ENCODE results near the gene COPS3. TPM values are rescaled to one million over a fixed set of nuclear protein-coding genes. Genes with fewer than 3 reads are reported as not detected.
A peak's percentile ranks its signal among the peaks of the same experiment; 100 is the strongest.

Gene COPS3
- total and polyA plus RNA-seq, 4 donors, result 32.5 to 40.3 (median 39.2) TPM

DNA sequence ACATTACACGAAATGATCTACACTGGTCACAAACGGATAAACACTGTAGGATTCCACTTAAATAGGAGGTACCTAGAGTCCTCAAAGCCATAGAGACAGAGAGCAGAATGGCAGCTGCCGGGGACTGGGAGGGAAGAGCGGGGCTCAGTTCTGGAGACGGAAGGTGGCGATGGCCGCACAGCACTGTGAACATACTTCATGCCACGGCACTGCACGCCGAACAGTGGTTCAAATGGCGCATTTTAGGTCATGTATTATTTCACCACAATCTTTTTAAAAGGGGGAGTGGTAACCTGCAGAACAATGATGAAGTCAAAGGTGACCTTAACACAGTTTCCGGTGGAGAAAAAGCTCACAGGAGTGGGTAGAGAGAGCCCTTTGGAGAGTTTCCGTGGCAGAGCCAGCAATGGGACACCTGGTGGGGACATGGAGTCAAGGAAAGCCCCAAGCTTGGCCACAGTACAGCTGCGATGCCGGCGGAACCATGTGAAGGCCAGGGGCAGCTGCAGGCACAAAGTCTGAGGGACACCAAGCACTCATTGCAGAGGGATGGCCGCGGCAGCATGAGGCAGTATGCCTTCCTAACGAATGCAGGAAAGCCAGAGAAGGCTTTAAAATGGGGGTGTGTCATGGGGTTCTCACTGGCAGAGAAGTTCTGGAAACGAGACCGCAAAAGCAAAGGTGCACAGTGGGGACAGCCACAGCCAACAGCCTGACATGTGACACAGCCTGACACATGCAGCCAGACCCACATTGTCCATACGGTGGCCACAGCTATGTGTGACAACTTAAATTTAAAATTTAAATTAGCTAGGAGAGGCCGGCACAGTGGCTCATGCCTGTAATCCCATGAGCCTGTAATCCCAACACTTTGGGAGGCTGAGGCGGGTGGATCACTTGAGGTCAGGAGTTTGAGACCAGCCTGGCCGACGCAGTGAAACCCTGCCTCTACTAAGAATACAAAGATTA lies 51.3 kb downstream of the COPS3 start:
- ATAC-seq (ENCODE audit: low FRiP score) (no peak), DNase-seq (peak in 1 of 2 donors; percentile 61)
- no peaks in the 10 kb centered on the region for H3K27me3 ChIP-seq (ENCODE audit: control insufficient read depth in 1 of 2, insufficient read depth in 2 of 2, low read length in 1 of 2)
- H3K36me3 ChIP-seq (ENCODE audit: control insufficient read depth in 1 of 2, insufficient read depth in 2 of 2, low read length in 1 of 2), result peaks cover 0 to 12% of the 10 kb centered on the region in 2 donors
- H3K4me3 ChIP-seq (ENCODE audit: low read length in 2 of 2), result no peak overlapping the region
- H3K9me3 ChIP-seq (ENCODE audit: control insufficient read depth, low read length), result no peaks in the 10 kb centered on the region
- 90 to 92% methylated on average over 26 of the region's 26 CpGs for WGBS, 2 donors
- H3K27ac ChIP-seq (ENCODE audit: low read depth in 1 of 2, low read length in 2 of 2), result no peak overlapping the region
- H3K4me1 ChIP-seq (ENCODE audit: control insufficient read depth in 1 of 2, insufficient read depth in 2 of 2, low read length in 2 of 2), result no peaks in the 10 kb centered on the region
- intact Hi-C loops (cut with DNase I), result loop anchor here in 1 of 2 donors (10.0 kb wide), 1 partner anchor 695 kb away; no protein-coding TSS in a partner anchor

DNA sequence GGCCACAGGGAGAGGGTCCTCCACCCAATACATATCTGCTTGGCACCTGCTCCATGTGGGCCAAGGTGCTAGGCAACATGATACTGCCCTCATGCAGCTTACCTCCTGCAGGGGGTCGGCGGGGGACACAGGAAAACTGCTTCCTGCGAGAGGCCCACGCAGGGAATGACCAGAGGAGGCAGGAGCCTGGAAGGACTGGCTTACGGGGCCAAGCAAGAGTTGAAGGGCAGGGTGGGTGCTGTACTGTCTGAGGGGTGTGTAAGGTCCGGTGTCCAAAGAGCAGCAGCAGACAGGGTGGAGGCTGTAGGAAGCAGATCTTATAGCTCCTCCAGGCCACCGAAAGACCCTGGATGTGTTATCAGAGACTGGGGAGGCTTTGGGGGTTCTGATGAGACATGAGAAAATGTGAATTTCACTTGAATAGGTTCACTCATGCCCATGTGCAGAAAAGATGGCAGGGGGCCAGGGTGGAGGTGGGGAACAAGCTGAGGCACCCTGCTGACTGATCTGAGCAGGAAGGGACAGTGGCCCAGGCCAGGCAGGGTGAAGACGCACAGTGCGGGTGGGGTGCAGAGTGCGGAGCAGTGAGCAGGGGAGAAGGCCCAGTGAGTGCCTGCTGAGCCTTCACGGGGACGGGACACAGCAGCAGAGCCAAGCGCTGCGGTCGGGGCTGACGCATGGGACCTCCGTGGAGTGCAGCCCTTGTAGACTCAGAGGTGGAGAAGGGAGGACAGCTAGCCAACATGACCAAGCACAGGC lies 52.3 kb downstream of the COPS3 start:
- 72 to 80% methylated on average over 17 of the region's 17 CpGs for WGBS, 2 donors
- no peak overlapping the region for H3K27ac ChIP-seq (ENCODE audit: low read depth in 1 of 2, low read length in 2 of 2)
- H3K36me3 ChIP-seq (ENCODE audit: control insufficient read depth in 1 of 2, insufficient read depth in 2 of 2, low read length in 1 of 2), result peaks cover 0 to 14% of the 10 kb centered on the region in 2 donors
- intact Hi-C loops (cut with DNase I), result no loop called here
- H3K9me3 ChIP-seq (ENCODE audit: control insufficient read depth, low read length), result no peaks in the 10 kb centered on the region
- ATAC-seq (ENCODE audit: low FRiP score) (no peak), DNase-seq (peak in 1 of 2 donors; percentile 75)
- no peak overlapping the region for H3K4me3 ChIP-seq (ENCODE audit: low read length in 2 of 2)
- no peaks in the 10 kb centered on the region for H3K27me3 ChIP-seq (ENCODE audit: control insufficient read depth in 1 of 2, insufficient read depth in 2 of 2, low read length in 1 of 2)
- H3K4me1 ChIP-seq (ENCODE audit: control insufficient read depth in 1 of 2, insufficient read depth in 2 of 2, low read length in 2 of 2), result no peaks in the 10 kb centered on the region

DNA sequence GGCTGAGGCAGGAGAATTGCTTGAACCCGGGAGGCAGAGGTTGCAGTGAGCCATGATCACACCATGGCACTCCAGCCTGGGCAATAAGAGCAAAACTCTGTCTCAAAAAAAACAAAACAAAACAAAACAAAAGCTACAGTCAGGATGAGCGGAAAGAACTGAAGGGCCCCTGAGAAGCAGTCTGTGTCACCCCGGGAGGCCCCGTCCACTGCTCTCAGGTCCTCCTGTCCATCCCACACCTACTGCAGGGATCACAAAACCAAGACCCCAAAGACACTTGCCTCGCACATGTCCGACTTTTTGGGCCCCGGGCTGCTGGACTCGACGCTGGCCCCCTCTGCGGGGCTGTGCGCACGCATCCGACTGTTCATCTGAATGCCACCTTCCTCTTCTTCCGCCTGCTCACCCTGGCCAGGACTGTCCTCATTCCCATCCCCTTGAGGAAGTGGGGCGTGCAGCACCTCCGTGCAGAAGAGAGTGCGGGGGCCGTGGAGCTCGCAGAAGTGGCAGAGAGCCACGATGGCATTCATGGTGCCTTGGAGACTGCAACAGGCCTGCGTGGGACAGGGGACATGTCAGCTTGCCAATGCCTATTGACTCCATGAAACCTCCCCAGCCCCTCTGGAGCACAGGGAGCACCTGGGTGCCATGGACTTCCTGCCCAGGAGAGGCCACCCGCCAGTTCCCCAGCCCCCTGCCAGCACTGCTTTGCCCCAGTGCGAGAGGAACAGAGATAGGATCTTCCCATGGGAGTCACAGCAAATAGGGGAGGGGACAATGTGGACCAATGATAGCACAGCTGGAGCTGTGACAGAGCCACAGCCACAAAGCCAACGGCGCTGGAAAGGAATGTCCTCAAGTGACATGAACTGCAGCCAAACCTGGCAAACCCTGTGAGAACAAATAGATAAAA lies 53.2 kb downstream of the COPS3 start:
- intact Hi-C loops (cut with DNase I), result no loop called here
- Histone ChIP-seq H3K9me3 (ENCODE audit: control insufficient read depth, low read length) (no peaks in the 10 kb centered on the region), H3K36me3 (ENCODE audit: control insufficient read depth in 1 of 2, insufficient read depth in 2 of 2, low read length in 1 of 2) (peaks cover 0 to 16% of the 10 kb centered on the region in 2 donors), H3K4me1 (ENCODE audit: control insufficient read depth in 1 of 2, insufficient read depth in 2 of 2, low read length in 2 of 2) (no peaks in the 10 kb centered on the region), H3K4me3 (ENCODE audit: low read length in 2 of 2) (no peak overlapping the region), H3K27me3 (ENCODE audit: control insufficient read depth in 1 of 2, insufficient read depth in 2 of 2, low read length in 1 of 2) (no peaks in the 10 kb centered on the region), H3K27ac (ENCODE audit: low read depth in 1 of 2, low read length in 2 of 2) (no peak overlapping the region)
- ATAC-seq (ENCODE audit: low FRiP score) (no peak), DNase-seq (peak in 1 of 2 donors; percentile 69)
- WGBS, 2 donors, result 70 to 73% methylated on average over 25 of the region's 25 CpGs

DNA sequence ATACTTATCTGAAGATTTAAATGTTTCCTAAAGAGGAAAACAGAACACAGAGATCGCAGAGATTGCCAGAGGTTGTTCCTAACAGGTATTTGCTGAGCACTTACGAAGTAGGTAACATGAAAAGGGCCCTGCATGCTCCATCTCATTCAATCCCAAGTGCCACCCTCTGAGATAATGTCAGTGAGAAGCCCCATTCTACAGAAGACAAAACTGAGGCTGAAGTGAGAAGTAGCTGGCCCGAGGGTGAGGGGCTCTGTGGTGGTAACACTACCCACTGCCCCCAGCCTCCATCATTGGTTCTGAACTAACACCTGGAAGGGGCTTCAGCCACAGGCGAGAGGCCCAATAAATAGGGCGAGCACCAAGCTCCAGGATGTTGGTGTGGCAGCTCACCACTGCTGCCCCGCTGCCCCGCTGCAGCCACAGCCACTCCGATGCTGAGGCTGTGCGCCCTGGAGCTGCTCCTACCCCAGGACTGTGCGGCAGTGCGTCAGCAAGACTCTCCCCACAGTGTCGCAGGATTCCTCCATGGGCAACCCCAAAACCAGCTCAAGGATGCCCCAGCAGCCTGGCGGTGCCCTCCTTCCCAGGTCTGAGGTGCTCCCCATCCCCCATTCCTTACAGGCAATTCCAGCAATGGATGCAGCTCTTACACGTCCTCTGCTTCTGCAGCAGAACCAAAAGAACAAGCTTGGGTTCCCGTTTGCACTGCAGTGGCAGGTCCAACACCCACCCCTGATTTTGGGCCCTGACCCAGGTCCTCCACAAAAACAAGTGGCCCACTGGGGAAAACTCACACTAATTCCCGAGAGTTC lies 54.4 kb downstream of the COPS3 start:
- peaks cover 0 to 20% of the 10 kb centered on the region in 2 donors for H3K36me3 ChIP-seq (ENCODE audit: control insufficient read depth in 1 of 2, insufficient read depth in 2 of 2, low read length in 1 of 2)
- no peaks in the 10 kb centered on the region for H3K4me1 ChIP-seq (ENCODE audit: control insufficient read depth in 1 of 2, insufficient read depth in 2 of 2, low read length in 2 of 2)

DNA sequence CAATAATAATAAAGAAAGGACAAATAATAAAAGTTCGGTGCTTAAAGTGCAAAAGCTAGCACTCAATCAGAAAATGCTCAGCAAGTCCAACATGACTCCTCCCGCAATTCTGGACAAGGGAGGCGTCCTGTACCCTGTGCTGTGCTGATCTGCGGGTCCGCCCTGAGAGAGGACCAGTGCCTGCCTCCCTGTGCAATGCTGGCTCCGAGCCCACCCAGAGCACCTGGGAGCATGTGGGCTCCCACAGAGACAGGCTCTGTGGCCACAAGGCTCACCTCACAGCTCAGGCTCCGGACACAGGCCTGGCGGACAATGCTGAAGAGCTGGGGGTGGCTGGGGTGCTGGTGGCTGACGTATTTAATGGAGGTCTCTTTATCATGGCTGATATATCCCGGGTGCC lies 55.1 kb downstream of the COPS3 start:
- Histone ChIP-seq H3K9me3 (ENCODE audit: control insufficient read depth, low read length) (no peaks in the 10 kb centered on the region), H3K4me1 (ENCODE audit: control insufficient read depth in 1 of 2, insufficient read depth in 2 of 2, low read length in 2 of 2) (no peaks in the 10 kb centered on the region), H3K36me3 (ENCODE audit: control insufficient read depth in 1 of 2, insufficient read depth in 2 of 2, low read length in 1 of 2) (peaks cover 2 to 20% of the 10 kb centered on the region in 2 donors), H3K27me3 (ENCODE audit: control insufficient read depth in 1 of 2, insufficient read depth in 2 of 2, low read length in 1 of 2) (no peaks in the 10 kb centered on the region), H3K4me3 (ENCODE audit: low read length in 2 of 2) (no peak overlapping the region), H3K27ac (ENCODE audit: low read depth in 1 of 2, low read length in 2 of 2) (no peak overlapping the region)
- intact Hi-C loops (cut with DNase I), result no loop called here
- 92% methylated on average over 10 of the region's 10 CpGs for WGBS, 2 donors
- no peak for ATAC-seq (ENCODE audit: low FRiP score)
- DNase-seq, result peak in 1 of 2 donors; percentile 70

More for the DNA sequence above, 54.4 kb downstream of the COPS3 start:
- WGBS, 2 donors, result 92 to 93% methylated on average over 16 of the region's 16 CpGs
- H3K27ac ChIP-seq (ENCODE audit: low read depth in 1 of 2, low read length in 2 of 2), result no peak overlapping the region
- ATAC-seq (ENCODE audit: low FRiP score) (no peak), DNase-seq (peak in 1 of 2 donors; percentile 55)
- H3K9me3 ChIP-seq (ENCODE audit: control insufficient read depth, low read length), result no peaks in the 10 kb centered on the region
- intact Hi-C loops (cut with DNase I), result no loop called here
- no peaks in the 10 kb centered on the region for H3K27me3 ChIP-seq (ENCODE audit: control insufficient read depth in 1 of 2, insufficient read depth in 2 of 2, low read length in 1 of 2)
- no peak overlapping the region for H3K4me3 ChIP-seq (ENCODE audit: low read length in 2 of 2)

DNA sequence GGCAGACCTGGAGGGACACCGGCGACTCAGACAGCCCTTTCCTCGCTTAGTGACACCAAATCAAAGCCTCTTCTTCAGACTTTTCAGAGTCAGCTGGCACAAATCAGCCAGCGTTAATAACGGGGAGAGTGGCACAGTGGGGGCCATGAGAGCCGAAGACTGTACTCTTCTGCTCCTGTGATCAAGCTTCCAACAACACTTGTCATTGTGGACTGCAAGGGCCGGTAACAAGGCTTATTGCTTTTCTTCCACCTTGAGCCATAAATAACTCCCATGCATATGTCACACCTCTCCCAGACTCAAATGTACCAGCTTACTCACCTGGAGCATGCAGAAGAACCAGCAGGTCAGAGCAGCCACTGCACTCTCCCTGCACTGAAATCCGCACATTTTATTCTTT lies 56.9 kb downstream of the COPS3 start:
- H3K4me1 ChIP-seq (ENCODE audit: control insufficient read depth in 1 of 2, insufficient read depth in 2 of 2, low read length in 2 of 2), result no peaks in the 10 kb centered on the region
- no peak overlapping the region for H3K4me3 ChIP-seq (ENCODE audit: low read length in 2 of 2)
- intact Hi-C loops (cut with DNase I), result no loop called here
- peaks cover 2 to 20% of the 10 kb centered on the region in 2 donors for H3K36me3 ChIP-seq (ENCODE audit: control insufficient read depth in 1 of 2, insufficient read depth in 2 of 2, low read length in 1 of 2)
- H3K9me3 ChIP-seq (ENCODE audit: control insufficient read depth, low read length), result no peaks in the 10 kb centered on the region
- 87 to 92% methylated on average over 8 of the region's 8 CpGs for WGBS, 2 donors
- H3K27ac ChIP-seq (ENCODE audit: low read depth in 1 of 2, low read length in 2 of 2), result no peak overlapping the region
- no peak for DNase-seq
- no peak for ATAC-seq (ENCODE audit: low FRiP score)
- H3K27me3 ChIP-seq (ENCODE audit: control insufficient read depth in 1 of 2, insufficient read depth in 2 of 2, low read length in 1 of 2), result no peaks in the 10 kb centered on the region

DNA sequence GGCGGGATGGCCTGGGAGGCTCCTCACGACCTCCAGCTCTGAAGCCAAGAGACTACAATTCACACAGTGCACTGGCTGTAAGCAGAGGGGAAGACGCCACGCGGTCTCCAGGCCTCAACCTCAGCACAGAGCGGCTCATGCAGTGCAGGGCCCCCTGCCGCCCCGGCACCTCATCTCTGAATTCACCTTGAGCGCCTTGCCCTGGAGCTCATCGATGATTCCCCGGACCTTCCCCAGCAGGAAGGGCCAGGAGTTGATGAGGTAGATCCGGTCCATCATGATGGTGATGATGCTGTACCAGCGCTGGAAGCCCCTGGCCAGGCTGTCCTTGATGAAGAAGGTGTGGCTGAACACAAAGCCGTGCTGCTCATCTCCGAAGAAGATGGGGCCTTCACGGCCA lies 57.3 kb downstream of the COPS3 start:
- peaks cover 5 to 21% of the 10 kb centered on the region in 2 donors for H3K36me3 ChIP-seq (ENCODE audit: control insufficient read depth in 1 of 2, insufficient read depth in 2 of 2, low read length in 1 of 2)
- no peak overlapping the region for H3K4me3 ChIP-seq (ENCODE audit: low read length in 2 of 2)
- H3K9me3 ChIP-seq (ENCODE audit: control insufficient read depth, low read length), result no peaks in the 10 kb centered on the region
- no peak overlapping the region for H3K27ac ChIP-seq (ENCODE audit: low read depth in 1 of 2, low read length in 2 of 2)
- DNase-seq (no peak), ATAC-seq (ENCODE audit: low FRiP score) (no peak)
- WGBS, 2 donors, result 93 to 95% methylated on average over 16 of the region's 16 CpGs
- H3K27me3 ChIP-seq (ENCODE audit: control insufficient read depth in 1 of 2, insufficient read depth in 2 of 2, low read length in 1 of 2), result no peaks in the 10 kb centered on the region
- no peaks in the 10 kb centered on the region for H3K4me1 ChIP-seq (ENCODE audit: control insufficient read depth in 1 of 2, insufficient read depth in 2 of 2, low read length in 2 of 2)
- intact Hi-C loops (cut with DNase I), result no loop called here
